SU-DHL-6 (cell line): ENCODE results near the gene TDRD15.
A peak's percentile ranks its signal among the peaks of the same experiment; 100 is the strongest.

Experiments
- H2AFZ ChIP-seq: fragments of 200-600 bp; sonication (generic); 2 replicates; pipeline ENCODE4 v1.6.1; 2014; ENCODE audit warnings: low read depth, mild to moderate bottlenecking, moderate library complexity, mixed read lengths, antibody characterized with exemption, low read length; ENCODE audit not compliant: severe bottlenecking
- H3F3A ChIP-seq: fragments of 200-600 bp; shearing (Covaris generic); 2 replicates; pipeline ENCODE4 v1.6.0; 2016; ENCODE audit warnings: antibody characterized with exemption, mild to moderate bottlenecking; ENCODE audit not compliant: insufficient read depth
- H3K27ac ChIP-seq: fragments of 200-600 bp; sonication (generic); 2 replicates; pipeline ENCODE4 v1.5.1; 2016; ENCODE audit warnings: low read depth, mild to moderate bottlenecking, low read length, moderate library complexity, mixed read lengths
- H3K27me3 ChIP-seq: fragments of 200-600 bp; sonication (generic), shearing (Covaris generic); 2 replicates; pipeline ENCODE4 v1.6.0; 2014; ENCODE audit warnings: mild to moderate bottlenecking, low read length
- H3K36me3 ChIP-seq: fragments of 200-600 bp; sonication (generic); 2 replicates; pipeline ENCODE4 v1.6.1; 2014; ENCODE audit warnings: mild to moderate bottlenecking, low read length, mixed read lengths
- H3K4me2 ChIP-seq: fragments of 300-600, 200-600 bp; shearing (Covaris generic), sonication (generic); 2 replicates; pipeline ENCODE4 v1.6.0; 2014; ENCODE audit warnings: low read length, low read depth, mild to moderate bottlenecking; ENCODE audit not compliant: poor library complexity, severe bottlenecking
- H3K4me3 ChIP-seq: fragments of 200-600 bp; sonication (generic); 2 replicates; pipeline ENCODE4 v1.5.1; 2014; ENCODE audit warnings: antibody characterized with exemption, low read length, mild to moderate bottlenecking, mixed read lengths; ENCODE audit not compliant: insufficient read depth, poor library complexity, severe bottlenecking
- H3K79me2 ChIP-seq: fragments of 200-600 bp; sonication (generic); 2 replicates; pipeline ENCODE4 v1.6.1; 2014; ENCODE audit warnings: mild to moderate bottlenecking, low read length, moderate library complexity; ENCODE audit not compliant: insufficient read depth
- H3K9ac ChIP-seq: fragments of 200-600 bp; sonication (generic); 2 replicates; pipeline ENCODE4 v1.7.0; 2014; ENCODE audit warnings: mild to moderate bottlenecking, low read length
- H3K9me2 ChIP-seq: fragments of 200-600 bp; sonication (generic); replicated peaks from 2 replicates; pipeline ENCODE4 v1.6.1; 2014; ENCODE audit warnings: low read length; ENCODE audit not compliant: insufficient read depth
- H3K9me3 ChIP-seq: fragments of 200-600 bp; sonication (generic); 2 replicates; pipeline ENCODE4 v1.6.1; 2014; ENCODE audit warnings: low read length, mixed read lengths; ENCODE audit not compliant: insufficient read depth
- H4K20me1 ChIP-seq: fragments of 200-600 bp; sonication (generic); 2 replicates; pipeline ENCODE4 v1.6.1; 2014; ENCODE audit warnings: low read depth, mild to moderate bottlenecking, antibody characterized with exemption, low read length, moderate library complexity, mixed read lengths
- EZH2phosphoT487 ChIP-seq: fragments of 200-600 bp; sonication (generic), shearing (Covaris generic); conservative IDR thresholded peaks from 2 replicates; pipeline ENCODE4 v1.6.1; 2018; ENCODE audit warnings: mild to moderate bottlenecking, antibody characterized with exemption, low read length, moderate library complexity, mixed read lengths
- TF ChIP-seq, protein P1 (sequence below): fragments of 200-600 bp; sonication (generic); IDR thresholded peaks from one replicate; pipeline ENCODE4 v1.5.1; 2017; ENCODE audit warnings: antibody characterized with exemption, mild to moderate bottlenecking, low read length, moderate library complexity; ENCODE audit not compliant: insufficient read depth, poor library complexity, severe bottlenecking

Gene TDRD15

DNA sequence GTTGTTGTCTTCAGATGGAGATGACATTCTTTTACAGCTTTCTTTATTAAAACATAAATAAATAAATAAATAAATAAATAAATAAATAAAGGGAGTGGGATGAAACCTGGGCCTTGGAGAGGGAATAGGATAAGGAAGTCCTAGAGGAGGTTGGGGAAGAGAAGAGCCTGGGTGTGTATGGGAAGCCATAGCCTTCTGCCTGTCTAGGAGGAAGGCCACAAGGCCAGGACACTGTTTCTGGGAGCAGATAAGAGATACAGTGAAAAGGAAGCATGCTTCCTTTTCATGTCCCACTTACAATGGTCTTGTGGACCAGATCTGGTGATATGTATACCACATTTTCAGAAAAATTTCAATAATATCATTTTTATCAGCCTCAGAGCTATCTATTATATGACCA is 6.1 kb upstream of the TDRD15 start:
- Histone ChIP-seq H3K79me2 (no peaks in the 10 kb centered on the region), H3K36me3 (no peaks in the 10 kb centered on the region), H3K4me3 (no peak overlapping the region), H3F3A (peaks cover 19% of the 10 kb centered on the region), H3K9me2 (no peaks in the 10 kb centered on the region), H3K9me3 (no peaks in the 10 kb centered on the region), H3K9ac (peak overlapping the region; percentile 28; the same call in 1 of the 2 replicates), H2AFZ (peak overlapping the region; percentile 30), H4K20me1 (no peaks in the 10 kb centered on the region), H3K4me2 (peak overlapping the region; percentile 18), H3K27me3 (no peaks in the 10 kb centered on the region), H3K27ac (peak overlapping the region; percentile 72)
- no peak for TF ChIP-seq EZH2phosphoT487
- TF ChIP-seq, protein P1, sequence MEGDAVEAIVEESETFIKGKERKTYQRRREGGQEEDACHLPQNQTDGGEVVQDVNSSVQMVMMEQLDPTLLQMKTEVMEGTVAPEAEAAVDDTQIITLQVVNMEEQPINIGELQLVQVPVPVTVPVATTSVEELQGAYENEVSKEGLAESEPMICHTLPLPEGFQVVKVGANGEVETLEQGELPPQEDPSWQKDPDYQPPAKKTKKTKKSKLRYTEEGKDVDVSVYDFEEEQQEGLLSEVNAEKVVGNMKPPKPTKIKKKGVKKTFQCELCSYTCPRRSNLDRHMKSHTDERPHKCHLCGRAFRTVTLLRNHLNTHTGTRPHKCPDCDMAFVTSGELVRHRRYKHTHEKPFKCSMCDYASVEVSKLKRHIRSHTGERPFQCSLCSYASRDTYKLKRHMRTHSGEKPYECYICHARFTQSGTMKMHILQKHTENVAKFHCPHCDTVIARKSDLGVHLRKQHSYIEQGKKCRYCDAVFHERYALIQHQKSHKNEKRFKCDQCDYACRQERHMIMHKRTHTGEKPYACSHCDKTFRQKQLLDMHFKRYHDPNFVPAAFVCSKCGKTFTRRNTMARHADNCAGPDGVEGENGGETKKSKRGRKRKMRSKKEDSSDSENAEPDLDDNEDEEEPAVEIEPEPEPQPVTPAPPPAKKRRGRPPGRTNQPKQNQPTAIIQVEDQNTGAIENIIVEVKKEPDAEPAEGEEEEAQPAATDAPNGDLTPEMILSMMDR = no peak

DNA sequence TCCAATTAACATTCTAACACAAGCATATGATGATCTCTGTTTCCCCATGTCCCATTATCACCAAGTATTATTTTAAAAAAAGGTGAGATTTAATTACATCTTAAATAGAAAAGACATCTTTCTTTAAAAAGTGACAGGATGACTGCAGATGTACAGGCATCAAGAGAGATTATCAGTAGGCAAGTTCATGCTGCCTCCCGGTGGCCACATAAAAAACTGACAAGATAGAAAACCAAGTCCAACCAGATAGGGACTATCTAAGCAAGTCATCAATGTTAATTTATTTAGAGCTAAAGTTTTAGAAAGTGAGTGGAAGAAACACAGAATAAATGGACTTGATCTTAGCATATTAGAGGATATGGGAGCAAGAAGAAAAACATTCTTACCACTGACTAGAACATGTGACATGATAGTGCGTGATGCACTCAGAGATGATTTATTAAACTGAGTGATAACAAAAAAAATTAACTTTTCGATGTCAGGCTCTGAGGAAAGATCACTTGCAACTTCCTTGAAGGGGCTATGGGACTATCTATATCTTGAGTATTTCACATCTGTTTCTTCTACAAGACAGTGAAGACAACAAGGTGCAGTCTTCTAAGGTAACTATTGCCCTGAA is 5.4 kb upstream of the TDRD15 start:
- H4K20me1 ChIP-seq = no peaks in the 10 kb centered on the region
- no peaks in the 10 kb centered on the region for H3K79me2 ChIP-seq
- peaks cover 15% of the 10 kb centered on the region for H3F3A ChIP-seq
- no peaks in the 10 kb centered on the region for H3K9me2 ChIP-seq
- peak overlapping the region; percentile 28; the same call in 1 of the 2 replicates for H3K9ac ChIP-seq
- TF ChIP-seq EZH2phosphoT487 = no peak
- TF ChIP-seq, protein P1 = peak; percentile 85
- H3K27ac ChIP-seq = peak overlapping the region; percentile 72
- no peaks in the 10 kb centered on the region for H3K27me3 ChIP-seq
- H3K4me3 ChIP-seq = no peak overlapping the region
- no peaks in the 10 kb centered on the region for H3K9me3 ChIP-seq
- H3K4me2 ChIP-seq = peak overlapping the region; percentile 18
- no peaks in the 10 kb centered on the region for H3K36me3 ChIP-seq
- peak overlapping the region; percentile 30 for H2AFZ ChIP-seq

DNA sequence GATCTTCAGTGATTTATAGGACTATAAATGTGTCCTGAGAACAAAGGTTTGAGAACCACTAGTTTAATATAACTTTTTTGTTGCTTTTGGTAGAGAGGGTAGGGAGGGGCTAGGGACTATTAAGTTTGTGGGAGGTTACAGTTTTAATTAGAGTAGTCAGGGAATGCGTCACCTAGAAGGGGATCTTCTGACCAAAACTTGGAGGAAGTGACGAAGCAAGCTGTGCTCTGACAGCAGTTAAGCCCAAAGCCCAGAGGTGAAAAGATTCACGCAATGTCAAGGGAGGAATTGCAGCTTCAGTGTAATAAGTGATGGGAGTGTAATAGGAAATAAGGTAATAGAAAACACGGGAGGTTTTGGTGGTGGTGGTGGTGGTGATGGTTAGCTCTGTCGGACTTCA is 8.1 kb downstream of the TDRD15 start:
- Histone ChIP-seq H2AFZ (no peak overlapping the region), H3K9ac (no peak overlapping the region)
- TF ChIP-seq EZH2phosphoT487 = no peak
- TF ChIP-seq, protein P1 = no peak

More for the DNA sequence above, 8.1 kb downstream of the TDRD15 start:
- Histone ChIP-seq H3K36me3 (no peaks in the 10 kb centered on the region), H4K20me1 (no peaks in the 10 kb centered on the region), H3K4me3 (no peak overlapping the region), H3F3A (no peaks in the 10 kb centered on the region), H3K4me2 (no peak overlapping the region), H3K79me2 (no peaks in the 10 kb centered on the region), H3K27me3 (no peaks in the 10 kb centered on the region), H3K9me3 (no peaks in the 10 kb centered on the region), H3K27ac (no peak overlapping the region), H3K9me2 (no peaks in the 10 kb centered on the region)
